ENCODE results near the gene LRRC45. TPM values are rescaled to one million over a fixed set of nuclear protein-coding genes. Genes with fewer than 3 reads are reported as not detected.

Gene LRRC45
- total and polyA plus RNA-seq, 8 donors, result 8.3 to 171 (median 21.0) TPM

DNA sequence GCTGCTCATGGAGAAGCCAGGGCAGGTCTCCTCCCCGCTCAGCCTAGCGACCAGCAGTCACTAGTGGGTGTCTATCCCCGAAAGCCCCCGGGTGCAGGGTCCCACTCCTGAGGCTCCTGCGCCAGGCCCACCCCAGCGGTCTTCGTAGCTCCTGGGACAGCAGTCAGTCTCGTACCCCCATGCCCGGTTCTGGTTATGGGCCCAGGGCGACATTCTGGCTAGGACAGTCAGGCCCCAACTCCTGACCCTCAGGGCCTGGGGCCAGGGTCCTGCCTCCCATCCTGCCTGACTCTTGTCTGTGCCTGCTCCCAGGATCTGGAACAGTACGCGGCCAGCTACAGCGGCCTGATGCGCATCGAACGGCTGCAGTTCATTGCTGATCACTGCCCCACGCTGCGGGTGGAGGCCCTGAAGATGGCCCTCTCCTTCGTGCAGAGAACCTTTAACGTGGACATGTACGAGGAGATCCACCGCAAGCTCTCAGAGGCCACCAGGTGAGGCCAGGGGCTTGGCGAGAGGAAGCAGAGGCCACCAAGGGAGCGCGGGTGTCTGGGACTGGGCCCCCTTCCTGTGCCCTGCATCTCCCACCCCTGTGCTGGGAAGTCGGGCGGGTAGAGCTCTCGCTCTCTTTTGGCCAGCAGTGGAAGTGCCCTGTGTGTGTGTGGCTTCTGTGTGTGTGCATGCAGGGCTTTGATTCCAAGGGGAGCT lies 30.6 kb downstream of the LRRC45 start:
- intact Hi-C loops (cut with DNase I; ENCODE audit: low total_unique reads), result no loop called here
- Histone ChIP-seq H3K4me1 (peaks cover 28 to 55% (median 47%) of the 10 kb centered on the region in 4 donors), H3K4me3 (no peak overlapping the region), H3K9me3 (no peaks in the 10 kb centered on the region), H3K27me3 (no peaks in the 10 kb centered on the region), H3K36me3 (peaks cover 41 to 72% (median 68%) of the 10 kb centered on the region in 4 donors), H3K27ac (no peak overlapping the region)
- DNase-seq, result no peak
- 90 to 95% (median 93%) methylated on average over 19 to 28 of the region's 28 CpGs for WGBS, 5 donors
- TF ChIP-seq EP300 (IDR thresholded peaks at IDR 0.05) (no peak), POLR2AphosphoS5 (IDR thresholded peaks at IDR 0.05) (no peak), POLR2A (IDR thresholded peaks at IDR 0.05) (no peak)
- TF ChIP-seq, protein P1, sequence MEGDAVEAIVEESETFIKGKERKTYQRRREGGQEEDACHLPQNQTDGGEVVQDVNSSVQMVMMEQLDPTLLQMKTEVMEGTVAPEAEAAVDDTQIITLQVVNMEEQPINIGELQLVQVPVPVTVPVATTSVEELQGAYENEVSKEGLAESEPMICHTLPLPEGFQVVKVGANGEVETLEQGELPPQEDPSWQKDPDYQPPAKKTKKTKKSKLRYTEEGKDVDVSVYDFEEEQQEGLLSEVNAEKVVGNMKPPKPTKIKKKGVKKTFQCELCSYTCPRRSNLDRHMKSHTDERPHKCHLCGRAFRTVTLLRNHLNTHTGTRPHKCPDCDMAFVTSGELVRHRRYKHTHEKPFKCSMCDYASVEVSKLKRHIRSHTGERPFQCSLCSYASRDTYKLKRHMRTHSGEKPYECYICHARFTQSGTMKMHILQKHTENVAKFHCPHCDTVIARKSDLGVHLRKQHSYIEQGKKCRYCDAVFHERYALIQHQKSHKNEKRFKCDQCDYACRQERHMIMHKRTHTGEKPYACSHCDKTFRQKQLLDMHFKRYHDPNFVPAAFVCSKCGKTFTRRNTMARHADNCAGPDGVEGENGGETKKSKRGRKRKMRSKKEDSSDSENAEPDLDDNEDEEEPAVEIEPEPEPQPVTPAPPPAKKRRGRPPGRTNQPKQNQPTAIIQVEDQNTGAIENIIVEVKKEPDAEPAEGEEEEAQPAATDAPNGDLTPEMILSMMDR (IDR thresholded peaks at IDR 0.05), result no peak

DNA sequence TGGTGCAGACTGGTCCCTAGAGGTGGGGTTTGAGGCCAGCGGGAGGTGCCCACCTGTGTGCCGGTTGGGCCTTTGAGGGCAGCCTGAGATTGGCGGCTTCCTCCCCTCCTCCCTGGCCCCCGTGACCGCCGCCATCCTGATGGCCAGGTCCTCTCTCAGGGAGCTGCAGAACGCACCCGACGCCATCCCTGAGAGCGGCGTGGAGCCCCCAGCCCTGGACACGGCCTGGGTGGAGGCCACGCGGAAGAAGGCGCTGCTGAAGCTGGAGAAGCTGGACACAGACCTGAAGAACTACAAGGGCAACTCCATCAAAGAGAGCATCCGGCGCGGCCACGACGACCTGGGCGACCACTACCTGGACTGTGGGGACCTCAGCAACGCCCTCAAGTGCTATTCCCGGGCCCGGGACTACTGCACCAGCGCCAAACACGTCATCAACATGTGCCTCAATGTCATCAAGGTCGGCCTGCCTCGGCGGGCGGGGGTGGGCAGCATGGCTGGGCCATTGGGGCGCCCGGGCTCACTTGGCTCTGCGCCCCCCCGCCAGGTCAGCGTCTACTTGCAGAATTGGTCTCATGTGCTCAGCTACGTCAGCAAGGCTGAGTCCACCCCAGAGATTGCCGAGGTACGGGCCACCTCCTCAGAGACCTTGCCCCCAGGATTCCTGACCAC lies 31.4 kb downstream of the LRRC45 start:
- Histone ChIP-seq H3K27me3 (no peaks in the 10 kb centered on the region), H3K4me1 (peaks cover 28 to 50% (median 42%) of the 10 kb centered on the region in 4 donors), H3K36me3 (peaks cover 49 to 72% (median 68%) of the 10 kb centered on the region in 4 donors), H3K4me3 (no peak overlapping the region), H3K27ac (no peak overlapping the region), H3K9me3 (no peaks in the 10 kb centered on the region)
- TF ChIP-seq, protein P1 (IDR thresholded peaks at IDR 0.05), result no peak
- no peak for TF ChIP-seq POLR2A (IDR thresholded peaks at IDR 0.05)
- TF ChIP-seq EP300 (IDR thresholded peaks at IDR 0.05), result no peak
- no peak for TF ChIP-seq POLR2AphosphoS5 (IDR thresholded peaks at IDR 0.05)
- intact Hi-C loops (cut with DNase I; ENCODE audit: low total_unique reads), result no loop called here
- WGBS, 5 donors, result 84 to 93% (median 87%) methylated on average over 21 to 38 of the region's 38 CpGs
- DNase-seq, result no peak

DNA sequence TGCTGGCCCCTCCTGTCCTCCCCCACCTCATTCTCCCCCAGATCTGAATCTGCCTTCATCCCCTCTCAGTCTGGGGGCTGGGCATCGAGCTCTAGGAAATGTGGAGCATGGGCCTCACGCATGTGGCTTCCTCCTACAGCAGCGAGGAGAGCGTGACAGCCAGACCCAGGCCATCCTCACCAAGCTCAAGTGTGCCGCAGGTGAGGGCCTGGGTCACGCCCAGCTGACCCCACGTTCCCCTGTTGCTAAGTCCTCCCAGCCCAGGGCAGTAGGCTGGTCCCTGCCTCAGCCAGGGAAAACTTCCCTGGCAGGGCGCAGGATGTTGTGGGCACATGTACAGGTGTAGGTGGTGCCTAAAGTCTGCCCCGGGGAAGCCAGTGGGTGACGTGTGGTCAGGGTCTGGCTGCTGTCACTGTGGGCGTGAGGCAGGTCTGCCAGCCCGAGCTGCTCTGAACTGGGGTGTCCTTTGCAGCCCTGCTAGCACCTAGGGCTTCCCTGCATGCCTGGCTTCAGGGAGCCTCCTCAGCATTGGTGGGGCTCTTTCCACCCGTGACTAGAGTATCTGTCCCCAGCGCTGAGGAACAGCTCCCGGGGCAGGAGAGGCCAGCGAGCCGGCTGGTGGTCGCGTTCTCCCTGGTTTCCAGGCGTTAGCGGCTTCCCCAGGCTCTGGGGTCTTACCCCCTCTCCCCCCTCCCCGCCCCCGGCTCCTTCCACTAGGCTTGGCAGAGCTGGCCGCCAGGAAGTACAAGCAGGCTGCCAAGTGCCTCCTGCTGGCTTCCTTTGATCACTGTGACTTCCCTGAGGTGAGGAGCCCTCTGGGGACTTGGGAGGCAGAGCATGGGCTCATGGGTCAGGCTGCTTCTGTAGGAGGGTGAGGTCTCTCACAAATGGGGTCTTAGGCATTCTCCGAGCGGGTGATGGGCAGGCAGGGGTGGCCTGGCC lies 32.2 kb downstream of the LRRC45 start:
- no peak overlapping the region for H3K4me3 ChIP-seq
- intact Hi-C loops (cut with DNase I; ENCODE audit: low total_unique reads), result no loop called here
- no peaks in the 10 kb centered on the region for H3K27me3 ChIP-seq
- DNase-seq, result no peak
- no peaks in the 10 kb centered on the region for H3K9me3 ChIP-seq
- no peak overlapping the region for H3K27ac ChIP-seq
- H3K4me1 ChIP-seq, result peaks cover 25 to 42% (median 33%) of the 10 kb centered on the region in 4 donors
- WGBS, 5 donors, result 76 to 85% (median 77%) methylated on average over 10 to 26 of the region's 26 CpGs
- H3K36me3 ChIP-seq, result peaks cover 54 to 72% (median 70%) of the 10 kb centered on the region in 4 donors
- TF ChIP-seq, protein P1 (IDR thresholded peaks at IDR 0.05), result no peak
- TF ChIP-seq EP300 (IDR thresholded peaks at IDR 0.05), result no peak
- no peak for TF ChIP-seq POLR2A (IDR thresholded peaks at IDR 0.05)
- no peak for TF ChIP-seq POLR2AphosphoS5 (IDR thresholded peaks at IDR 0.05)

Measured in stomach (tissue), 9 donors.